Measurements from ENCODE around the gene ARL3. TPM values are rescaled to one million over a fixed set of nuclear protein-coding genes. Genes with fewer than 3 reads are reported as not detected.
"Not testable (repeated sequence)": the region's sequence is repeated elsewhere in the genome, so short reads cannot be mapped to it uniquely, and the experiment has no call there.

The ARL3 gene
- total RNA-seq, 1 experiment from 2014 or later = 13.3 TPM

GRCh38 chr10:102743078-102743587 is 28.9 kb upstream of the ARL3 start:
- ChIA-PET CTCF (interaction anchor here (0.6 to 1.0 kb wide), 4 partner anchors 11 to 158 kb away, joined by 3 to 6 read pairs (median 3); partner anchors contain the start of gene ARL3), RAD21 (ENCODE audit: low non-redundant PET in 1 of 2, low total read pairs in 2 of 2, uncharacterized antibody in 2 of 2, unreplicated experiment in 2 of 2) (no interaction called here), POLR2A (interaction anchor here (0.7 to 1.3 kb wide), 10 partner anchors 9 to 64 kb away, joined by 3 to 8 read pairs (median 3); partner anchors contain the start of genes ARL3 and SFXN2)
- H3K9me2 ChIP-seq (ENCODE audit: insufficient read depth) = peaks cover 8% of the 10 kb centered on the region; the same call in 1 of the 2 replicates
- no peaks in the 10 kb centered on the region for H4K20me1 ChIP-seq (ENCODE audit: insufficient read depth)
- no TSS peak for BruUV-seq (replicated peaks)
- DNase-seq (ENCODE audit: low read depth, low spot score) = no peak
- intact Hi-C loops (cut with micrococcal nuclease) = no loop called here
- peaks cover 21% of the 10 kb centered on the region for H3K79me2 ChIP-seq (ENCODE audit: insufficient read depth, low read length)
- no peak overlapping the region for H3K9ac ChIP-seq (ENCODE audit: low read length)
- no peaks in the 10 kb centered on the region for H3K36me3 ChIP-seq (ENCODE audit: control insufficient read depth in 1 of 2, insufficient read depth in 2 of 2, low read length in 2 of 2)
- H3K4me2 ChIP-seq (ENCODE audit: low read length) = peak overlapping the region; percentile 91
- peaks cover 3 to 14% of the 10 kb centered on the region in 2 experiments; a peak in 3 of 4 replicates for H3K4me1 ChIP-seq (ENCODE audit: control insufficient read depth in 1 of 2, insufficient read depth in 2 of 2, low read length in 2 of 2)
- no peaks in the 10 kb centered on the region for H3K27me3 ChIP-seq (ENCODE audit: insufficient read depth, low read length)
- H3K9me3 ChIP-seq (ENCODE audit: control insufficient read depth in 1 of 2, insufficient read depth in 1 of 2, low read depth in 1 of 2, low read length in 2 of 2) = no peaks in the 10 kb centered on the region
- peak overlapping the region; percentile 95 for H2AFZ ChIP-seq (ENCODE audit: low read depth, low read length, poor library complexity, severe bottlenecking)
- peak overlapping the region; percentile 1 to 79; a peak in 1 of 4 replicates for H3K4me3 ChIP-seq (replicated peaks in 1 of 2; ENCODE audit: low read depth in 1 of 2, low read length in 2 of 2)
- H3K27ac ChIP-seq (ENCODE audit: low read depth, low read length) = peak overlapping the region; percentile 1; the same call in 1 of the 2 replicates
- TF ChIP-seq CBX3 (IDR thresholded peaks at IDR 0.05; ENCODE audit: low read depth) (no peak), FOSL1 (IDR thresholded peaks at IDR 0.05; ENCODE audit: low read depth) (no peak), EZH2 (IDR thresholded peaks at IDR 0.05) (no peak), CTCF (IDR thresholded peaks at IDR 0.05 in 2 of 3, conservative IDR thresholded peaks at IDR 0.05 in 1 of 3; ENCODE audit: borderline replicate concordance in 1 of 3, insufficient read depth in 1 of 3, low read depth in 2 of 3, low read length in 2 of 3) (no peak), EZH2phosphoT487 (IDR thresholded peaks at IDR 0.05; ENCODE audit: borderline replicate concordance) (no peak), ELF1 (IDR thresholded peaks at IDR 0.05; ENCODE audit: borderline replicate concordance, low read depth) (no peak), ZBTB33 (IDR thresholded peaks at IDR 0.05; ENCODE audit: extremely low read depth, insufficient replicate concordance, low read length) (no peak)
- no peak; the same call in 1 of the 2 replicates for ATAC-seq

- H3K9me3 ChIP-seq (ENCODE audit: control insufficient read depth in 1 of 2, insufficient read depth in 1 of 2, low read depth in 1 of 2, low read length in 2 of 2); ATAC-seq; H4K20me1 ChIP-seq (ENCODE audit: insufficient read depth); DNase-seq (ENCODE audit: low read depth, low spot score); H3K9ac ChIP-seq (ENCODE audit: low read length); POLR2A ChIA-PET; H3K27ac ChIP-seq (ENCODE audit: low read depth, low read length); H3K9me2 ChIP-seq (ENCODE audit: insufficient read depth); BruUV-seq (replicated peaks); H3K4me2 ChIP-seq (ENCODE audit: low read length); H2AFZ ChIP-seq (ENCODE audit: low read depth, low read length, poor library complexity, severe bottlenecking); H3K36me3 ChIP-seq (ENCODE audit: control insufficient read depth in 1 of 2, insufficient read depth in 2 of 2, low read length in 2 of 2); intact Hi-C loops (cut with micrococcal nuclease); H3K27me3 ChIP-seq (ENCODE audit: insufficient read depth, low read length); RAD21 ChIA-PET (ENCODE audit: low non-redundant PET in 1 of 2, low total read pairs in 2 of 2, uncharacterized antibody in 2 of 2, unreplicated experiment in 2 of 2); H3K4me3 ChIP-seq (replicated peaks in 1 of 2; ENCODE audit: low read depth in 1 of 2, low read length in 2 of 2): not testable (repeated sequence)
- peaks cover 3 to 14% of the 10 kb centered on the region in 2 experiments; a peak in 3 of 4 replicates for H3K4me1 ChIP-seq (ENCODE audit: control insufficient read depth in 1 of 2, insufficient read depth in 2 of 2, low read length in 2 of 2)
- CTCF ChIA-PET = interaction anchor here (0.9 kb wide), 1 partner anchor 10 kb away, joined by 3 read pairs; no protein-coding TSS in a partner anchor
- H3K79me2 ChIP-seq (ENCODE audit: insufficient read depth, low read length) = peaks cover 21% of the 10 kb centered on the region
Measured at GRCh38 chr10:102742313-102742712, 28.1 kb upstream of the ARL3 start.

All from HCT116 (cell line).